Caco-2 (cell line): ENCODE data around the gene PIK3C2G. TPM values are rescaled to one million over a fixed set of nuclear protein-coding genes. Genes with fewer than 3 reads are reported as not detected.

Experiments used
- BruUV-seq: library from RNA; stranded (reverse); fragments of 400-500 nt; replicated peaks from 2 replicates; lab custom pipeline; 2021; lab: Mats Ljungman, UMichigan
- CTCF ChIA-PET: fragments of 300-600 bp; sonication (Branson Sonifier 250); formaldehyde crosslinking; loops from one replicate; lab custom pipeline; 2022; ENCODE audit warnings: antibody characterized with exemption; lab: Charles Lee
- POLR2A ChIA-PET: fragments of 300-600 bp; sonication (Branson Sonifier 250); formaldehyde crosslinking; loops from one replicate; lab custom pipeline; 2022; ENCODE audit warnings: antibody characterized with exemption; lab: Charles Lee
- DNase-seq, 2 experiments: peaks; one replicate each; pipeline versions ENCODE4 v3.0.0 to v3.0.0-alpha.2; 2020 to 2022
- H3K27me3 ChIP-seq: replicated peaks from 2 replicates; pipeline ENCODE4 v1.6.0; 2011; ENCODE audit warnings: low read length; ENCODE audit not compliant: control insufficient read depth, insufficient read depth
- H3K36me3 ChIP-seq: 2 replicates; pipeline ENCODE4 v1.5.1; 2011; ENCODE audit warnings: low read length; ENCODE audit not compliant: control insufficient read depth, insufficient read depth
- H3K4me1 ChIP-seq: fragments of 250-450 bp; sonication (Bioruptor Pico); 2 replicates; pipeline ENCODE4 v1.5.1; 2020; ENCODE audit warnings: mild to moderate bottlenecking
- H3K4me3 ChIP-seq: 2 replicates; pipeline ENCODE4 v1.5.1; 2011; ENCODE audit warnings: low read depth, mild to moderate bottlenecking, control low read depth, low read length
- H3K9me3 ChIP-seq: fragments of 250-450 bp; sonication (Bioruptor Pico); 2 replicates; pipeline ENCODE4 v1.5.1; 2020; ENCODE audit warnings: mild to moderate bottlenecking, moderate library complexity
- H3K27ac Mint-ChIP-seq: one replicate; pipeline ENCODE4 v1.8.0; 2022; ENCODE audit warnings: mixed read lengths; ENCODE audit not compliant: unreplicated experiment
- H3K27me3 Mint-ChIP-seq: one replicate; pipeline ENCODE4 v1.8.0; 2022; ENCODE audit warnings: mixed read lengths; ENCODE audit not compliant: insufficient read depth, unreplicated experiment
- H3K36me3 Mint-ChIP-seq: one replicate; pipeline ENCODE4 v1.8.0; 2022; ENCODE audit warnings: mild to moderate bottlenecking, mixed read lengths; ENCODE audit not compliant: insufficient read depth, unreplicated experiment
- H3K4me1 Mint-ChIP-seq: one replicate; pipeline ENCODE4 v1.8.0; 2022; ENCODE audit warnings: low read depth, mixed read lengths; ENCODE audit not compliant: unreplicated experiment
- H3K4me3 Mint-ChIP-seq: one replicate; pipeline ENCODE4 v1.8.0; 2022; ENCODE audit warnings: mild to moderate bottlenecking, moderate library complexity, mixed read lengths; ENCODE audit not compliant: unreplicated experiment
- H3K9me3 Mint-ChIP-seq: one replicate; pipeline ENCODE4 v1.8.0; 2022; ENCODE audit warnings: mixed read lengths; ENCODE audit not compliant: unreplicated experiment
- CTCF ChIP-seq, 2 experiments: fragments of 200-600 bp in 1 of 2; IDR thresholded peaks; 1 replicate in 1 of 2; 2 replicates in 1 of 2; pipeline versions ENCODE4 v1.5.1 to v1.8.0; 2011 to 2022; ENCODE audit warnings: antibody characterized with exemption in 1 of 2, control low read depth in 1 of 2, inconsistent platforms in 1 of 2, low read depth in 1 of 2, low read length in 1 of 2, mild to moderate bottlenecking in 1 of 2, moderate library complexity in 1 of 2; ENCODE audit not compliant: insufficient read depth in 1 of 2, severe bottlenecking in 1 of 2, unreplicated experiment in 1 of 2
- intact Hi-C: fragments of 100-400 bp; cut with micrococcal nuclease; formaldehyde crosslinking; loops from one replicate; pipeline ENCODE4 v1.10.0; 2022; ENCODE audit not compliant: unreplicated experiment
- total RNA-seq: library from RNA; stranded (reverse); gene quantifications from 2 replicates; pipeline ENCODE4 v1.2.3, GENCODE V29; 2022

PIK3C2G gene
- total RNA-seq, 1 experiment from 2014 or later, result not detected

- H3K4me1 ChIP-seq, result no peaks in the 10 kb centered on the region
- no peaks in the 10 kb centered on the region for H3K9me3 Mint-ChIP-seq
- no peak for DNase-seq
- H3K4me3 Mint-ChIP-seq, result no peak overlapping the region
- H3K9me3 ChIP-seq, result no peaks in the 10 kb centered on the region
- H3K27me3 ChIP-seq, result no peaks in the 10 kb centered on the region
- POLR2A ChIA-PET, result no interaction called here
- H3K36me3 Mint-ChIP-seq, result no peaks in the 10 kb centered on the region
- BruUV-seq, result no TSS peak
- H3K4me3 ChIP-seq, result no peak overlapping the region
- CTCF ChIA-PET, result no interaction called here
- no peaks in the 10 kb centered on the region for H3K4me1 Mint-ChIP-seq
- peaks cover 7% of the 10 kb centered on the region for H3K27me3 Mint-ChIP-seq
- intact Hi-C loops, result no loop called here
- no peak for TF ChIP-seq CTCF (IDR thresholded peaks at IDR 0.05; ENCODE audit: insufficient read depth in 1 of 2, low read depth in 1 of 2, low read length in 1 of 2, severe bottlenecking in 1 of 2, unreplicated experiment in 1 of 2)
- no peaks in the 10 kb centered on the region; the same call in 1 of the 2 replicates for H3K36me3 ChIP-seq
- H3K27ac Mint-ChIP-seq, result no peak overlapping the region
Measured at GRCh38 chr12:18391151-18391550, 129.8 kb downstream of the PIK3C2G start.

GRCh38 chr12:18394742-18395141, 133.4 kb downstream of the PIK3C2G start:
- CTCF ChIA-PET, result no interaction called here
- H3K4me3 Mint-ChIP-seq, result no peak overlapping the region
- DNase-seq, result no peak
- POLR2A ChIA-PET, result no interaction called here
- BruUV-seq, result no TSS peak
- no peak overlapping the region for H3K27ac Mint-ChIP-seq
- H3K9me3 Mint-ChIP-seq, result no peaks in the 10 kb centered on the region
- Histone ChIP-seq H3K36me3 (no peaks in the 10 kb centered on the region), H3K9me3 (no peaks in the 10 kb centered on the region), H3K4me1 (no peaks in the 10 kb centered on the region), H3K27me3 (no peaks in the 10 kb centered on the region), H3K4me3 (no peak overlapping the region)
- H3K36me3 Mint-ChIP-seq, result no peaks in the 10 kb centered on the region
- intact Hi-C loops, result no loop called here
- TF ChIP-seq CTCF (IDR thresholded peaks at IDR 0.05; ENCODE audit: insufficient read depth in 1 of 2, low read depth in 1 of 2, low read length in 1 of 2, severe bottlenecking in 1 of 2, unreplicated experiment in 1 of 2), result no peak
- peaks cover 3% of the 10 kb centered on the region for H3K27me3 Mint-ChIP-seq
- H3K4me1 Mint-ChIP-seq, result no peaks in the 10 kb centered on the region

GRCh38 chr12:18400186-18400585, 138.9 kb downstream of the PIK3C2G start:
- Mint-ChIP-seq H3K4me3 (no peak overlapping the region), H3K27me3 (peaks cover 6% of the 10 kb centered on the region), H3K36me3 (no peaks in the 10 kb centered on the region), H3K27ac (no peak overlapping the region), H3K9me3 (no peaks in the 10 kb centered on the region), H3K4me1 (no peaks in the 10 kb centered on the region)
- Histone ChIP-seq H3K4me1 (no peaks in the 10 kb centered on the region), H3K4me3 (no peak overlapping the region), H3K9me3 (no peaks in the 10 kb centered on the region), H3K27me3 (no peaks in the 10 kb centered on the region), H3K36me3 (no peaks in the 10 kb centered on the region)
- no peak for DNase-seq
- POLR2A ChIA-PET, result no interaction called here
- CTCF ChIA-PET, result no interaction called here
- no TSS peak for BruUV-seq
- TF ChIP-seq CTCF (IDR thresholded peaks at IDR 0.05; ENCODE audit: insufficient read depth in 1 of 2, low read depth in 1 of 2, low read length in 1 of 2, severe bottlenecking in 1 of 2, unreplicated experiment in 1 of 2), result no peak
- intact Hi-C loops, result no loop called here
